IMR-90 (cell line): ENCODE measurements around the gene TMIGD1. TPM values are rescaled to one million over a fixed set of nuclear protein-coding genes. Genes with fewer than 3 reads are reported as not detected.

Source experiments
- ATAC-seq: fragments of 200-7000 bp; cut with Tn5 transposase; 2 replicates; pipeline ENCODE4 v1.9.1; 2020; ENCODE audit warnings: low read depth, mild to moderate bottlenecking, moderate library complexity
- BruUV-seq: library from RNA; stranded (reverse); fragments of 400-500 nt; replicated peaks from 2 replicates; lab custom pipeline; 2021; lab: Mats Ljungman, UMichigan
- CTCF ChIA-PET: fragments of 300-600 bp; formaldehyde crosslinking; extraction: SDS; loops from one replicate; lab custom pipeline; 2021; ENCODE audit warnings: antibody characterized with exemption; lab: Yijun Ruan, JAX
- POLR2A ChIA-PET: fragments of 300-600 bp; sonication (Branson Sonifier 250); formaldehyde crosslinking; loops from one replicate; lab custom pipeline; 2022; ENCODE audit warnings: antibody characterized with exemption; ENCODE audit not compliant: unreplicated experiment; lab: Charles Lee
- DNase-seq: peaks from one replicate; pipeline ENCODE4 v3.0.0; 2013
- H2AFZ ChIP-seq: replicated peaks from 2 replicates; pipeline ENCODE3; 2013; ENCODE audit warnings: low read length, mild to moderate bottlenecking; ENCODE audit not compliant: poor library complexity
- H2AK5ac ChIP-seq: 2 replicates; pipeline ENCODE4 v1.6.1; 2013; ENCODE audit warnings: low read depth, low read length, inconsistent platforms
- H2AK9ac ChIP-seq: replicated peaks from 2 replicates; pipeline ENCODE3; 2013; ENCODE audit warnings: mild to moderate bottlenecking, low read depth, low read length, moderate library complexity; ENCODE audit not compliant: poor library complexity
- H2BK120ac ChIP-seq: 2 replicates; pipeline ENCODE4 v1.6.1; 2013; ENCODE audit warnings: low read depth, low read length, inconsistent platforms
- H2BK15ac ChIP-seq: 3 replicates; pipeline ENCODE4 v1.6.1; 2013; ENCODE audit warnings: low read depth, low read length, inconsistent platforms
- H2BK20ac ChIP-seq: 2 replicates; pipeline ENCODE4 v1.6.1; 2013; ENCODE audit warnings: low read depth, mild to moderate bottlenecking, inconsistent platforms, low read length, moderate library complexity
- H2BK5ac ChIP-seq: 2 replicates; pipeline ENCODE4 v1.6.1; 2013; ENCODE audit warnings: mild to moderate bottlenecking, low read depth, low read length, inconsistent platforms; ENCODE audit not compliant: poor library complexity, severe bottlenecking
- H3K14ac ChIP-seq: replicated peaks from 2 replicates; pipeline ENCODE4 v1.6.1; 2013; ENCODE audit warnings: low read depth, low read length, inconsistent platforms
- H3K18ac ChIP-seq: 2 replicates; pipeline ENCODE4 v1.6.1; 2013; ENCODE audit warnings: low read depth, low read length, control low read depth
- H3K23ac ChIP-seq: 2 replicates; pipeline ENCODE4 v1.6.1; 2013; ENCODE audit warnings: low read depth, low read length, inconsistent platforms
- H3K27ac ChIP-seq: 2 replicates; pipeline ENCODE4 v1.5.1; 2013; ENCODE audit warnings: mild to moderate bottlenecking, control low read depth, low read length; ENCODE audit not compliant: insufficient read depth
- H3K27me3 ChIP-seq: 2 replicates; pipeline ENCODE4 v1.6.1; 2013; ENCODE audit warnings: low read length; ENCODE audit not compliant: control insufficient read depth, insufficient read depth
- H3K36me3 ChIP-seq: 2 replicates; pipeline ENCODE4 v1.6.1; 2013; ENCODE audit warnings: low read length, mixed read lengths; ENCODE audit not compliant: control insufficient read depth, insufficient read depth
- H3K4ac ChIP-seq: 2 replicates; pipeline ENCODE4 v1.6.1; 2013; ENCODE audit warnings: low read depth, low read length, inconsistent platforms
- H3K4me1 ChIP-seq: 2 replicates; pipeline ENCODE4 v1.6.1; 2013; ENCODE audit warnings: low read length, mixed read lengths; ENCODE audit not compliant: control insufficient read depth, insufficient read depth
- H3K4me2 ChIP-seq: 2 replicates; pipeline ENCODE4 v1.6.1; 2013; ENCODE audit warnings: low read depth, mild to moderate bottlenecking, control low read depth, low read length, moderate library complexity
- H3K4me3 ChIP-seq: 2 replicates; pipeline ENCODE4 v1.5.1; 2013; ENCODE audit warnings: low read depth, mild to moderate bottlenecking, control low read depth, low read length, moderate library complexity; ENCODE audit not compliant: insufficient read depth
- H3K56ac ChIP-seq: 2 replicates; pipeline ENCODE4 v1.6.1; 2013; ENCODE audit warnings: low read length, inconsistent platforms; ENCODE audit not compliant: insufficient read depth; ENCODE audit errors: extremely low read depth
- H3K79me1 ChIP-seq, 2 experiments: 2 replicates each; pipeline ENCODE4 v1.6.1; 2013; ENCODE audit warnings: low read length in 2 of 2, inconsistent platforms in 1 of 2, low read depth in 1 of 2
- H3K9ac ChIP-seq: 2 replicates; pipeline ENCODE4 v1.6.1; 2013; ENCODE audit warnings: low read depth, low read length, control low read depth
- H3K9me1 ChIP-seq: 2 replicates; pipeline ENCODE4 v1.6.1; 2013; ENCODE audit warnings: low read length, inconsistent platforms; ENCODE audit not compliant: insufficient read depth
- H3K9me3 ChIP-seq: 2 replicates; pipeline ENCODE4 v1.6.1; 2013; ENCODE audit warnings: low read length; ENCODE audit not compliant: control insufficient read depth, insufficient read depth
- H4K20me1 ChIP-seq: 2 replicates; pipeline ENCODE4 v1.6.1; 2013; ENCODE audit warnings: low read length, inconsistent platforms; ENCODE audit not compliant: insufficient read depth
- H4K5ac ChIP-seq: 2 replicates; pipeline ENCODE4 v1.6.1; 2013; ENCODE audit warnings: mild to moderate bottlenecking, low read depth, low read length, control low read depth
- H4K8ac ChIP-seq, 2 experiments: 2 replicates each; pipeline ENCODE4 v1.6.1; 2013; ENCODE audit warnings: low read depth in 2 of 2, low read length in 2 of 2, control low read depth in 1 of 2, inconsistent platforms in 1 of 2
- H4K91ac ChIP-seq: 2 replicates; pipeline ENCODE4 v1.6.1; 2013; ENCODE audit warnings: low read depth, low read length, inconsistent platforms; ENCODE audit not compliant: insufficient read depth
- BHLHE40 ChIP-seq: fragments of 150-350 bp; IDR thresholded peaks from 2 replicates; pipeline ENCODE4 v1.6.1; 2016; ENCODE audit warnings: mild to moderate bottlenecking, low read depth, low read length
- CEBPB ChIP-seq: IDR thresholded peaks from 2 replicates; pipeline ENCODE4 v1.6.1; 2012; ENCODE audit warnings: low read depth, low read length, improper control_type of control experiment
- CHD1 ChIP-seq: IDR thresholded peaks from 2 replicates; pipeline ENCODE4 v1.6.1; 2012; ENCODE audit warnings: low read depth, low read length, improper control_type of control experiment
- FOS ChIP-seq: fragments of 150-350 bp; IDR thresholded peaks from 2 replicates; pipeline ENCODE4 v1.6.1; 2016; ENCODE audit warnings: low read depth, low read length
- MAFK ChIP-seq: IDR thresholded peaks from 2 replicates; pipeline ENCODE4 v1.6.1; 2012; ENCODE audit warnings: low read depth, low read length, improper control_type of control experiment
- MAZ ChIP-seq: IDR thresholded peaks from 2 replicates; pipeline ENCODE4 v1.6.1; 2012; ENCODE audit warnings: low read depth, mild to moderate bottlenecking, low read length, improper control_type of control experiment, moderate library complexity, borderline replicate concordance
- MXI1 ChIP-seq: IDR thresholded peaks from 2 replicates; pipeline ENCODE4 v1.6.1; 2012; ENCODE audit warnings: low read depth, mild to moderate bottlenecking, low read length, moderate library complexity, borderline replicate concordance
- NFE2L2 ChIP-seq: fragments of 150-350 bp; IDR thresholded peaks from 2 replicates; pipeline ENCODE4 v1.6.1; 2016; ENCODE audit warnings: low read depth, mild to moderate bottlenecking, low read length
- POLR2A ChIP-seq: IDR thresholded peaks from 2 replicates; pipeline ENCODE4 v1.6.1; 2012; ENCODE audit warnings: mild to moderate bottlenecking, low read depth, low read length
- RAD21 ChIP-seq: IDR thresholded peaks from 2 replicates; pipeline ENCODE4 v1.6.1; 2012; ENCODE audit warnings: low read length, improper control_type of control experiment
- RCOR1 ChIP-seq: IDR thresholded peaks from 2 replicates; pipeline ENCODE4 v1.6.1; 2012; ENCODE audit warnings: mild to moderate bottlenecking, low read length, improper control_type of control experiment; ENCODE audit not compliant: insufficient replicate concordance
- RFX5 ChIP-seq: IDR thresholded peaks from 2 replicates; pipeline ENCODE4 v1.8.0; 2012; ENCODE audit warnings: low read depth, mild to moderate bottlenecking, low read length, moderate library complexity
- SMC3 ChIP-seq: fragments of 150-350 bp; IDR thresholded peaks from 2 replicates; pipeline ENCODE4 v1.6.1; 2016; ENCODE audit warnings: low read depth, mild to moderate bottlenecking, antibody characterized with exemption, low read length, moderate library complexity
- WGBS, 2 experiments: methylation state at CpG; one replicate each; pipeline versions ENCODE4 v1.1.5 to v1.1.7; 2013; ENCODE audit warnings: missing lambda C conversion rate in 2 of 2; ENCODE audit not compliant: insufficient read length in 1 of 2; ENCODE audit errors: extremely low coverage in 2 of 2; 5-methylcytosine and 5-hydroxymethylcytosine counted together
- dilution Hi-C: fragments of 300-500 bp; cut with HindIII; formaldehyde crosslinking; loops from one replicate; pipeline ENCODE4 v1.14.3; 2018; ENCODE audit warnings: low sequenced_read_pairs; ENCODE audit not compliant: unreplicated experiment
- in situ Hi-C: fragments of 300-500 bp; cut with MboI; formaldehyde crosslinking; loops from 3 replicates; pipeline ENCODE4 v1.14.3; 2019; ENCODE audit warnings: low sequenced_read_pairs, inconsistent platforms, mixed read lengths
- intact Hi-C: fragments of 100-400 bp; cut with micrococcal nuclease; formaldehyde crosslinking; loops from 2 replicates; pipeline ENCODE4 v1.10.0; 2022
- polyA plus RNA-seq, 3 experiments: library from polyadenylated mRNA; depleted of rRNA; stranded (reverse); fragments of >200 nt; gene quantifications; 2 replicates each; pipeline ENCODE4 v1.2.3, GENCODE V29; 2012; ENCODE audit warnings: low replicate concordance in 1 of 3
- total RNA-seq: library from RNA; depleted of rRNA; stranded (reverse); fragments of >200 nt; gene quantifications from 2 replicates; pipeline ENCODE4 v1.2.3, GENCODE V29; 2012
- TF ChIP-seq, protein P1 (sequence below): conservative IDR thresholded peaks from 2 replicates; pipeline ENCODE4 v1.5.1; 2012; ENCODE audit warnings: mild to moderate bottlenecking, low read depth, low read length, improper control_type of control experiment
- TF ChIP-seq, protein P2 (sequence below): fragments of 150-350 bp; IDR thresholded peaks from 2 replicates; pipeline ENCODE4 v1.6.1; 2017; ENCODE audit warnings: mild to moderate bottlenecking, antibody characterized with exemption, low read length, low read depth
- TF ChIP-seq, protein P3 (sequence below): fragments of 150-350 bp; IDR thresholded peaks from 2 replicates; pipeline ENCODE4 v1.6.1; 2016; ENCODE audit warnings: low read depth, mild to moderate bottlenecking, low read length, moderate library complexity, borderline replicate concordance

The TMIGD1 gene
- total and polyA plus RNA-seq, 2 of the 4 experiments (the other 2 are of a cell fraction) = not detected

DNA sequence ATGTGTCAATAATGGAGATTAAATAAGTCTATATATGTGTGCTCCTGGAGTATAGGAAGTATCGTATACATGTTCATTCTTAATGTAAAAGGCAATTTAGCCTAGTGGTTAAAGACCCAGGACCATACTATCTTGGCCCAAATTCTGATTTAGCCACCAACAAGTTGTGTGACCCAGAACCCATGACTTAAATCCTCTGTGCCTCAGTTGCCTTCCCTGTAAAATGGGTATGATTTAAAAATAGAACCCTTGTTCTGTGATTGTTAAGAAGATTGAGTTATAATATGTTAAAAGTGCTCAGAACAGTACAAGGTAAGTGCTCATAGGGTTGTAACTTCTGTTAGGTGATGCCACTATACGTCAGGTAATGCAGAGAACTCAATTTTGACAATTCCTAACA lies 23.3 kb downstream of the TMIGD1 start:
- Histone ChIP-seq H3K9me1 (no peaks in the 10 kb centered on the region), H3K27me3 (peaks cover 5% of the 10 kb centered on the region), H4K8ac (no peak overlapping the region), H2AK9ac (no peak overlapping the region), H3K27ac (no peak overlapping the region), H3K14ac (no peak overlapping the region), H3K9ac (no peak overlapping the region), H3K79me1 (no peaks in the 10 kb centered on the region), H3K23ac (no peak overlapping the region), H2AK5ac (no peak overlapping the region), H3K4ac (no peak overlapping the region), H3K9me3 (no peaks in the 10 kb centered on the region), H4K5ac (no peak overlapping the region), H2BK5ac (no peak overlapping the region), H2BK15ac (no peak overlapping the region), H4K20me1 (no peaks in the 10 kb centered on the region), H3K36me3 (no peaks in the 10 kb centered on the region), H3K4me2 (no peak overlapping the region), H4K91ac (no peak overlapping the region), H3K18ac (no peak overlapping the region), H2AFZ (no peak overlapping the region), H3K56ac (no peak overlapping the region), H3K4me1 (no peaks in the 10 kb centered on the region; the same call in 1 of the 2 replicates), H3K4me3 (no peak overlapping the region), H2BK120ac (no peak overlapping the region), H2BK20ac (no peak overlapping the region)
- dilution Hi-C loops = no loop called here
- no TSS peak for BruUV-seq
- POLR2A ChIA-PET = no interaction called here
- intact Hi-C loops = no loop called here
- DNase-seq (no peak), ATAC-seq (no peak)
- CTCF ChIA-PET = no interaction called here
- TF ChIP-seq MAFK (no peak), RFX5 (no peak), CHD1 (no peak), NFE2L2 (no peak), RCOR1 (no peak), RAD21 (no peak), SMC3 (no peak), BHLHE40 (no peak), FOS (no peak), MAZ (no peak), POLR2A (no peak), CEBPB (no peak), MXI1 (no peak)
- TF ChIP-seq, protein P1, sequence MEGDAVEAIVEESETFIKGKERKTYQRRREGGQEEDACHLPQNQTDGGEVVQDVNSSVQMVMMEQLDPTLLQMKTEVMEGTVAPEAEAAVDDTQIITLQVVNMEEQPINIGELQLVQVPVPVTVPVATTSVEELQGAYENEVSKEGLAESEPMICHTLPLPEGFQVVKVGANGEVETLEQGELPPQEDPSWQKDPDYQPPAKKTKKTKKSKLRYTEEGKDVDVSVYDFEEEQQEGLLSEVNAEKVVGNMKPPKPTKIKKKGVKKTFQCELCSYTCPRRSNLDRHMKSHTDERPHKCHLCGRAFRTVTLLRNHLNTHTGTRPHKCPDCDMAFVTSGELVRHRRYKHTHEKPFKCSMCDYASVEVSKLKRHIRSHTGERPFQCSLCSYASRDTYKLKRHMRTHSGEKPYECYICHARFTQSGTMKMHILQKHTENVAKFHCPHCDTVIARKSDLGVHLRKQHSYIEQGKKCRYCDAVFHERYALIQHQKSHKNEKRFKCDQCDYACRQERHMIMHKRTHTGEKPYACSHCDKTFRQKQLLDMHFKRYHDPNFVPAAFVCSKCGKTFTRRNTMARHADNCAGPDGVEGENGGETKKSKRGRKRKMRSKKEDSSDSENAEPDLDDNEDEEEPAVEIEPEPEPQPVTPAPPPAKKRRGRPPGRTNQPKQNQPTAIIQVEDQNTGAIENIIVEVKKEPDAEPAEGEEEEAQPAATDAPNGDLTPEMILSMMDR = no peak
- TF ChIP-seq, protein P2, sequence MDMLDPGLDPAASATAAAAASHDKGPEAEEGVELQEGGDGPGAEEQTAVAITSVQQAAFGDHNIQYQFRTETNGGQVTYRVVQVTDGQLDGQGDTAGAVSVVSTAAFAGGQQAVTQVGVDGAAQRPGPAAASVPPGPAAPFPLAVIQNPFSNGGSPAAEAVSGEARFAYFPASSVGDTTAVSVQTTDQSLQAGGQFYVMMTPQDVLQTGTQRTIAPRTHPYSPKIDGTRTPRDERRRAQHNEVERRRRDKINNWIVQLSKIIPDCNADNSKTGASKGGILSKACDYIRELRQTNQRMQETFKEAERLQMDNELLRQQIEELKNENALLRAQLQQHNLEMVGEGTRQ = no peak
- TF ChIP-seq, protein P3, sequence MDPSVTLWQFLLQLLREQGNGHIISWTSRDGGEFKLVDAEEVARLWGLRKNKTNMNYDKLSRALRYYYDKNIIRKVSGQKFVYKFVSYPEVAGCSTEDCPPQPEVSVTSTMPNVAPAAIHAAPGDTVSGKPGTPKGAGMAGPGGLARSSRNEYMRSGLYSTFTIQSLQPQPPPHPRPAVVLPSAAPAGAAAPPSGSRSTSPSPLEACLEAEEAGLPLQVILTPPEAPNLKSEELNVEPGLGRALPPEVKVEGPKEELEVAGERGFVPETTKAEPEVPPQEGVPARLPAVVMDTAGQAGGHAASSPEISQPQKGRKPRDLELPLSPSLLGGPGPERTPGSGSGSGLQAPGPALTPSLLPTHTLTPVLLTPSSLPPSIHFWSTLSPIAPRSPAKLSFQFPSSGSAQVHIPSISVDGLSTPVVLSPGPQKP = no peak
- no CpG with 5 or more reads among the region's 2 CpGs for WGBS, 2 experiments
- in situ Hi-C loops = loop anchor here (25.0 kb wide), 1 partner anchor 402 kb away; no protein-coding TSS in a partner anchor
